ENCODE measurements around the gene RELA. TPM values are rescaled to one million over a fixed set of nuclear protein-coding genes. Genes with fewer than 3 reads are reported as not detected.
"Not testable (repeated sequence)": the region's sequence is repeated elsewhere in the genome, so short reads cannot be mapped to it uniquely, and the experiment has no call there.

RELA gene
- polyA plus RNA-seq, 1 of the 3 experiments (the other 2 are of a cell fraction), result 49.5 TPM

DNA sequence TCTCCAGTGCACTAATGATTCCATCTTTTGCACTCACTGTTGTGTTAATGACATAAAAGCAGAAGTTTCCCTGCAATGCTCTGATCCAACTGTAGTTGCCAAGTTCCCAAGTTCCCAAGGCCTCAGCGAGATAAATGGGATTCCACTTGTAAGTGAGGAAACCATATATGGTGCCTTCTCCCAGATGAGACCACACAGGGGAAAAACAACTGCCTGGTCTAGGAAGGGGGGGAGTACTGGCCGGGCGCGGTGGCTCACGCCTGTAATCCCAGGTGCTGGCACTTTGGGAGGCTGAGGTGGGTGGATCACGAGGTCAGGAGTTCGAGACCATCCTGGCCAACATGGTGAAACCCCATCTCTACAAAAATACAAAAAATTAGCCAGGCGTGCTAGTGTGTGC lies 23.3 kb upstream of the RELA start (continued):
- TF ChIP-seq, protein P1, sequence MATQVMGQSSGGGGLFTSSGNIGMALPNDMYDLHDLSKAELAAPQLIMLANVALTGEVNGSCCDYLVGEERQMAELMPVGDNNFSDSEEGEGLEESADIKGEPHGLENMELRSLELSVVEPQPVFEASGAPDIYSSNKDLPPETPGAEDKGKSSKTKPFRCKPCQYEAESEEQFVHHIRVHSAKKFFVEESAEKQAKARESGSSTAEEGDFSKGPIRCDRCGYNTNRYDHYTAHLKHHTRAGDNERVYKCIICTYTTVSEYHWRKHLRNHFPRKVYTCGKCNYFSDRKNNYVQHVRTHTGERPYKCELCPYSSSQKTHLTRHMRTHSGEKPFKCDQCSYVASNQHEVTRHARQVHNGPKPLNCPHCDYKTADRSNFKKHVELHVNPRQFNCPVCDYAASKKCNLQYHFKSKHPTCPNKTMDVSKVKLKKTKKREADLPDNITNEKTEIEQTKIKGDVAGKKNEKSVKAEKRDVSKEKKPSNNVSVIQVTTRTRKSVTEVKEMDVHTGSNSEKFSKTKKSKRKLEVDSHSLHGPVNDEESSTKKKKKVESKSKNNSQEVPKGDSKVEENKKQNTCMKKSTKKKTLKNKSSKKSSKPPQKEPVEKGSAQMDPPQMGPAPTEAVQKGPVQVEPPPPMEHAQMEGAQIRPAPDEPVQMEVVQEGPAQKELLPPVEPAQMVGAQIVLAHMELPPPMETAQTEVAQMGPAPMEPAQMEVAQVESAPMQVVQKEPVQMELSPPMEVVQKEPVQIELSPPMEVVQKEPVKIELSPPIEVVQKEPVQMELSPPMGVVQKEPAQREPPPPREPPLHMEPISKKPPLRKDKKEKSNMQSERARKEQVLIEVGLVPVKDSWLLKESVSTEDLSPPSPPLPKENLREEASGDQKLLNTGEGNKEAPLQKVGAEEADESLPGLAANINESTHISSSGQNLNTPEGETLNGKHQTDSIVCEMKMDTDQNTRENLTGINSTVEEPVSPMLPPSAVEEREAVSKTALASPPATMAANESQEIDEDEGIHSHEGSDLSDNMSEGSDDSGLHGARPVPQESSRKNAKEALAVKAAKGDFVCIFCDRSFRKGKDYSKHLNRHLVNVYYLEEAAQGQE (IDR thresholded peaks at IDR 0.05; ENCODE audit: low read depth, low read length), result no peak
- TF ChIP-seq, protein P2, sequence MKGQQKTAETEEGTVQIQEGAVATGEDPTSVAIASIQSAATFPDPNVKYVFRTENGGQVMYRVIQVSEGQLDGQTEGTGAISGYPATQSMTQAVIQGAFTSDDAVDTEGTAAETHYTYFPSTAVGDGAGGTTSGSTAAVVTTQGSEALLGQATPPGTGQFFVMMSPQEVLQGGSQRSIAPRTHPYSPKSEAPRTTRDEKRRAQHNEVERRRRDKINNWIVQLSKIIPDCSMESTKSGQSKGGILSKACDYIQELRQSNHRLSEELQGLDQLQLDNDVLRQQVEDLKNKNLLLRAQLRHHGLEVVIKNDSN (IDR thresholded peaks at IDR 0.05; ENCODE audit: borderline replicate concordance, low read depth), result no peak
- TF ChIP-seq EZH2phosphoT487 (IDR thresholded peaks at IDR 0.05; ENCODE audit: borderline replicate concordance, low read depth) (no peak), TCF12 (IDR thresholded peaks at IDR 0.05) (no peak), NRF1 (IDR thresholded peaks at IDR 0.05; ENCODE audit: low read depth, low read length) (no peak), RCOR1 (IDR thresholded peaks at IDR 0.05; ENCODE audit: low read length) (no peak), JUND (IDR thresholded peaks at IDR 0.05) (no peak)

DNA sequence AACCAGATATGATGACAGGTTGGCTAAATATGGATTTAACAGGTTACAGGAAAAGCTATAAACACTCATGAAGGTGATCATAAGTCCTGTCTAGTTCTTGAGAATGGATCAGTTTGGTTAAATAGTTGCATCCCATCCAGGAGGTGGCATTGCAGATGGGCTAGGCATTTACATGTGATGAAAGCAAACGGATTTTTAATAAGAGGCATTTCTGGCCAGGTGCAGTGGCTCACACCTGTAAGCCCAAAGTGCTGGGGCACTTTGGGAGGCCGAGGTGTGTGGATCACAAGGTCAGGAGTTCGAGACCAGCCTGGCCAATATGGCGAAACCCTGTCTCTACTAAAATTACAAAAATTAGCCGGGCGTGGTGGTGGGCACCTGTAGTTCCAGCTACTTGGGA lies 20.8 kb upstream of the RELA start:
- H3K9ac ChIP-seq; H2AFZ ChIP-seq (ENCODE audit: low read depth); H3K36me3 ChIP-seq (replicated peaks in 1 of 2; ENCODE audit: control insufficient read depth in 1 of 2, insufficient read depth in 2 of 2, low read length in 1 of 2); POLR2A ChIA-PET; DNase-seq; H3K79me2 ChIP-seq (ENCODE audit: insufficient read depth); H3F3A ChIP-seq (replicated peaks; ENCODE audit: insufficient read depth); H4K20me1 ChIP-seq (ENCODE audit: insufficient read depth); H3K4me2 ChIP-seq; H3K9me2 ChIP-seq; H3K4me1 ChIP-seq (ENCODE audit: control insufficient read depth in 1 of 2, insufficient read depth in 2 of 2, low read depth in 1 of 2, low read length in 1 of 2); CTCF ChIA-PET; H3K27ac ChIP-seq (ENCODE audit: low read depth in 2 of 2, low read length in 1 of 2); H3K4me3 ChIP-seq (ENCODE audit: low read depth in 2 of 2, low read length in 1 of 2); H3K9me3 ChIP-seq; H3K27me3 ChIP-seq (ENCODE audit: insufficient read depth): not testable (repeated sequence)
- 37% methylated on average over 6 of the region's 6 CpGs for WGBS (ENCODE audit: low lambda C conversion rate)

DNA sequence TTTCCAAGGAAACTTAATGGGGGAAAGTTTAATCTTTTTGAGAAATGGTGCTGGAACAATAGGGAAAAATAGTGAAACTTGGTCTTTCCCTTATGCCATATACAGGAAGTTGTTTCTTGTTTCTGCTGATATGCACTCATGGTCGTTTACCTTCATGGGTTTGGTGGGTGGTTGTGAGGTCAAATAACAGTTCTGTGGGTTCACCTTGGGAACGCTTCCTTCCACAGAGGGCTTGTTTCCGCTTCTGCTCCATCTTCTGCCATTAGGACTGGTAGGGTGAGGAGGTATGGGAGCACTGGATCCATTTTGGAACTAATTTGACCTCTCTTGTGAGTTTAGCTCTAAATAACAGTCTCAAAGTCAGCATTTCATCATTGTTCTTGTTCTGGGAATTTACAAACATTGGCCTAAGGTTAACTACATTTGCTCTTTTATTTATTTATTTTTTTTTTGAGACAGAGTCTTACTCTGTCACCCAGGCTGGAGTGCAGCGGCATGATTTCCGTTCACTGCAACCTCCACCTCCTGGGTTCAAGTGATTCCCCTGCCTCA lies 17.6 kb upstream of the RELA start:
- TF ChIP-seq, protein P3, sequence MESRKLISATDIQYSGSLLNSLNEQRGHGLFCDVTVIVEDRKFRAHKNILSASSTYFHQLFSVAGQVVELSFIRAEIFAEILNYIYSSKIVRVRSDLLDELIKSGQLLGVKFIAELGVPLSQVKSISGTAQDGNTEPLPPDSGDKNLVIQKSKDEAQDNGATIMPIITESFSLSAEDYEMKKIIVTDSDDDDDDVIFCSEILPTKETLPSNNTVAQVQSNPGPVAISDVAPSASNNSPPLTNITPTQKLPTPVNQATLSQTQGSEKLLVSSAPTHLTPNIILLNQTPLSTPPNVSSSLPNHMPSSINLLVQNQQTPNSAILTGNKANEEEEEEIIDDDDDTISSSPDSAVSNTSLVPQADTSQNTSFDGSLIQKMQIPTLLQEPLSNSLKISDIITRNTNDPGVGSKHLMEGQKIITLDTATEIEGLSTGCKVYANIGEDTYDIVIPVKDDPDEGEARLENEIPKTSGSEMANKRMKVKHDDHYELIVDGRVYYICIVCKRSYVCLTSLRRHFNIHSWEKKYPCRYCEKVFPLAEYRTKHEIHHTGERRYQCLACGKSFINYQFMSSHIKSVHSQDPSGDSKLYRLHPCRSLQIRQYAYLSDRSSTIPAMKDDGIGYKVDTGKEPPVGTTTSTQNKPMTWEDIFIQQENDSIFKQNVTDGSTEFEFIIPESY (IDR thresholded peaks at IDR 0.05; ENCODE audit: borderline replicate concordance, low read depth), result no peak
- TF ChIP-seq POLR2AphosphoS5 (IDR thresholded peaks at IDR 0.05; ENCODE audit: low read depth, low read length) (no peak), SIN3A (IDR thresholded peaks at IDR 0.05; ENCODE audit: borderline replicate concordance, low read depth, low read length) (no peak), GABPA (IDR thresholded peaks at IDR 0.05; ENCODE audit: low read depth) (no peak), GATA2 (CRISPR knock-in tag; IDR thresholded peaks at IDR 0.05) (no peak), CHD2 (IDR thresholded peaks at IDR 0.05; ENCODE audit: low read length, partially characterized antibody) (no peak), TAF1 (IDR thresholded peaks at IDR 0.05; ENCODE audit: borderline replicate concordance, low read depth, low read length) (no peak)
- TF ChIP-seq, protein P4, sequence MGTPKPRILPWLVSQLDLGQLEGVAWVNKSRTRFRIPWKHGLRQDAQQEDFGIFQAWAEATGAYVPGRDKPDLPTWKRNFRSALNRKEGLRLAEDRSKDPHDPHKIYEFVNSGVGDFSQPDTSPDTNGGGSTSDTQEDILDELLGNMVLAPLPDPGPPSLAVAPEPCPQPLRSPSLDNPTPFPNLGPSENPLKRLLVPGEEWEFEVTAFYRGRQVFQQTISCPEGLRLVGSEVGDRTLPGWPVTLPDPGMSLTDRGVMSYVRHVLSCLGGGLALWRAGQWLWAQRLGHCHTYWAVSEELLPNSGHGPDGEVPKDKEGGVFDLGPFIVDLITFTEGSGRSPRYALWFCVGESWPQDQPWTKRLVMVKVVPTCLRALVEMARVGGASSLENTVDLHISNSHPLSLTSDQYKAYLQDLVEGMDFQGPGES (IDR thresholded peaks at IDR 0.05; ENCODE audit: low read depth, low read length), result no peak
- POLR2A ChIA-PET, result no interaction called here
- Histone ChIP-seq H3F3A (replicated peaks; ENCODE audit: insufficient read depth) (no peaks in the 10 kb centered on the region), H3K36me3 (replicated peaks in 1 of 2; ENCODE audit: control insufficient read depth in 1 of 2, insufficient read depth in 2 of 2, low read length in 1 of 2) (no peaks in the 10 kb centered on the region), H3K4me2 (no peak overlapping the region), H3K4me1 (ENCODE audit: control insufficient read depth in 1 of 2, insufficient read depth in 2 of 2, low read depth in 1 of 2, low read length in 1 of 2) (no peaks in the 10 kb centered on the region), H3K4me3 (ENCODE audit: low read depth in 2 of 2, low read length in 1 of 2) (no peak overlapping the region), H3K9me2 (no peaks in the 10 kb centered on the region), H3K27me3 (ENCODE audit: insufficient read depth) (peaks cover 9% of the 10 kb centered on the region), H3K27ac (ENCODE audit: low read depth in 2 of 2, low read length in 1 of 2) (no peak overlapping the region), H3K9ac (no peak overlapping the region), H3K79me2 (ENCODE audit: insufficient read depth) (no peaks in the 10 kb centered on the region), H2AFZ (ENCODE audit: low read depth) (no peak overlapping the region), H3K9me3 (no peaks in the 10 kb centered on the region), H4K20me1 (ENCODE audit: insufficient read depth) (no peaks in the 10 kb centered on the region)
- DNase-seq, result no peak
- CTCF ChIA-PET, result no interaction called here
- WGBS (ENCODE audit: low lambda C conversion rate), result 73% methylated on average over 5 of the region's 5 CpGs
